RWPE2 (cell line): ENCODE results near the gene CD27.

Experiments
- ATAC-seq: fragments of 200-7000 bp; cut with Tn5 transposase; 3 replicates; pipeline ENCODE4 v1.9.1; 2021; ENCODE audit warnings: low read depth
- DNase-seq: peaks from one replicate; pipeline ENCODE4 v3.0.0-alpha.2; 2020; ENCODE audit warnings: low spot score
- H3K27ac ChIP-seq: fragments of 450-650 bp; 2 replicates; pipeline ENCODE4 v1.5.1; 2017; ENCODE audit warnings: mild to moderate bottlenecking; ENCODE audit not compliant: poor library complexity, severe bottlenecking
- H3K27me3 ChIP-seq: fragments of 250-450 bp; sonication (Bioruptor Pico); 2 replicates; pipeline ENCODE4 v1.5.1; 2021; ENCODE audit warnings: mild to moderate bottlenecking, moderate library complexity; ENCODE audit not compliant: insufficient read depth, poor library complexity, severe bottlenecking
- H3K36me3 ChIP-seq: fragments of 250-450 bp; sonication (Bioruptor Pico); 2 replicates; pipeline ENCODE4 v1.5.1; 2020; ENCODE audit warnings: low read depth, mild to moderate bottlenecking, moderate library complexity
- H3K4me1 ChIP-seq: fragments of 250-450 bp; sonication (Bioruptor Pico); 2 replicates; pipeline ENCODE4 v1.5.1; 2021; ENCODE audit warnings: mild to moderate bottlenecking, moderate library complexity; ENCODE audit not compliant: insufficient read depth, poor library complexity, severe bottlenecking
- H3K4me3 ChIP-seq: fragments of 250-450 bp; sonication (Bioruptor Pico); 2 replicates; pipeline ENCODE4 v1.5.1; 2021; ENCODE audit warnings: mild to moderate bottlenecking, moderate library complexity; ENCODE audit not compliant: severe bottlenecking
- H3K9me3 ChIP-seq: fragments of 250-450 bp; sonication (Bioruptor Pico); 2 replicates; pipeline ENCODE4 v1.5.1; 2021; ENCODE audit warnings: mild to moderate bottlenecking, moderate library complexity; ENCODE audit not compliant: severe bottlenecking
- TF ChIP-seq, protein P1 (sequence below): fragments of 450-650 bp; IDR thresholded peaks from one replicate; pipeline ENCODE4 v1.5.1; 2017; ENCODE audit warnings: mild to moderate bottlenecking, moderate library complexity; ENCODE audit not compliant: poor library complexity, severe bottlenecking

Gene CD27

DNA sequence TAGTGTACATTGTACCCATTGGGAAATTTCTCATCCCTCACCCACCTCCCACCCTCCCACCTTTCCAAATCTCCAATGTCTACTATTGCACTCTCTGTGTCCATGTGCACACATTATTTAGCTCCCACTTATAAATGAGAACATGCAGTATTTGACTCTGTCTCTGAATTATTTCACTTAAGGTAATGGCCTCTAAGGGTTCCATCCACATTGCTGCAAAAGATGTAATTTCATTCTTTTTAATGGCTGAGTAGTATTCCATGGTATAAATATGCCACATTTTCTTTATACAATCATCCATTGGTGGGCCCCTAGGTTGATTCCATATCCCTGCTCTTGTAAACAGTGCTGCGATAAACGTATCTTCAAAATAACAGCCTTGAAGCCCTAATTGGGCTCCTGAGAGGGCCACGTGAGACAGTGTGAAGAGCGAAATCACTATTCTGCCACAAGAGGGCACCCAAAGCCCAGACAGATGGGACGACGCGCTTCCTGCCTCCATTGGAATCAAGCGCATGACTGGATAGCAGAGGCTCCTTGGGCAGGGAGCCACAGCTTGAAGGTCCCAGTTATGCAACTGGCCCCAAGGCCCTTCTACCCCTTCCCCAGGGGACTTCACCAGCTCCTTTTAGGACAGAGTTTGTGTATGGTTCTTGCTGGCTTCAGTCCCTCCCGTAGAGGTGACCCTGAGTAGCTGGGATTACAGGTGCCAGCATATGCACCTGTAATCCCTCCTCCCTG lies 21.3 kb upstream of the CD27 start:
- H3K36me3 ChIP-seq, result no peaks in the 10 kb centered on the region
- H3K9me3 ChIP-seq, result no peaks in the 10 kb centered on the region
- no peaks in the 10 kb centered on the region for H3K4me1 ChIP-seq
- TF ChIP-seq, protein P1, sequence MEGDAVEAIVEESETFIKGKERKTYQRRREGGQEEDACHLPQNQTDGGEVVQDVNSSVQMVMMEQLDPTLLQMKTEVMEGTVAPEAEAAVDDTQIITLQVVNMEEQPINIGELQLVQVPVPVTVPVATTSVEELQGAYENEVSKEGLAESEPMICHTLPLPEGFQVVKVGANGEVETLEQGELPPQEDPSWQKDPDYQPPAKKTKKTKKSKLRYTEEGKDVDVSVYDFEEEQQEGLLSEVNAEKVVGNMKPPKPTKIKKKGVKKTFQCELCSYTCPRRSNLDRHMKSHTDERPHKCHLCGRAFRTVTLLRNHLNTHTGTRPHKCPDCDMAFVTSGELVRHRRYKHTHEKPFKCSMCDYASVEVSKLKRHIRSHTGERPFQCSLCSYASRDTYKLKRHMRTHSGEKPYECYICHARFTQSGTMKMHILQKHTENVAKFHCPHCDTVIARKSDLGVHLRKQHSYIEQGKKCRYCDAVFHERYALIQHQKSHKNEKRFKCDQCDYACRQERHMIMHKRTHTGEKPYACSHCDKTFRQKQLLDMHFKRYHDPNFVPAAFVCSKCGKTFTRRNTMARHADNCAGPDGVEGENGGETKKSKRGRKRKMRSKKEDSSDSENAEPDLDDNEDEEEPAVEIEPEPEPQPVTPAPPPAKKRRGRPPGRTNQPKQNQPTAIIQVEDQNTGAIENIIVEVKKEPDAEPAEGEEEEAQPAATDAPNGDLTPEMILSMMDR, result peak; percentile 94
- DNase-seq (no peak), ATAC-seq (peak; percentile 97)
- H3K27ac ChIP-seq, result no peak overlapping the region
- no peak overlapping the region for H3K4me3 ChIP-seq
- no peaks in the 10 kb centered on the region for H3K27me3 ChIP-seq

DNA sequence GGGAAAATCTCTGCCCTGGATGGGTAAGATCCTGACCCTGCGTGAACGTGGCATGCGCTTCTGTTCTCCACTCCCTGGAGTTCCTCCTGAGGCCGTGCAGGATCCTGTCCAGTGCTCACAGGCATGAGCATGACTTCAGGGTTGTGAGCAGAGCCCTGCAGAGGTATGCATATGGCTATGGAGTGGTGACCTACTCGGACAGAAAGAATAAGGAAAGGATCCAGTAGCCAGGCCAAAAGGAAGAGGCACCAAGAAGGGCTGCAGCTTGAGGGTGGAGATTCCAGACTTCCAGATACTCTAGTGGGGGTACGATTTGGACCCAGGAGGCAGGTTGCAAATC lies 20.8 kb upstream of the CD27 start:
- Histone ChIP-seq H3K4me1 (no peaks in the 10 kb centered on the region), H3K27me3 (no peaks in the 10 kb centered on the region), H3K4me3 (no peak overlapping the region), H3K9me3 (no peaks in the 10 kb centered on the region), H3K36me3 (no peaks in the 10 kb centered on the region), H3K27ac (no peak overlapping the region)
- ATAC-seq (peak; percentile 9; the same call in 1 of the 3 replicates), DNase-seq (no peak)
- TF ChIP-seq, protein P1, result no peak

DNA sequence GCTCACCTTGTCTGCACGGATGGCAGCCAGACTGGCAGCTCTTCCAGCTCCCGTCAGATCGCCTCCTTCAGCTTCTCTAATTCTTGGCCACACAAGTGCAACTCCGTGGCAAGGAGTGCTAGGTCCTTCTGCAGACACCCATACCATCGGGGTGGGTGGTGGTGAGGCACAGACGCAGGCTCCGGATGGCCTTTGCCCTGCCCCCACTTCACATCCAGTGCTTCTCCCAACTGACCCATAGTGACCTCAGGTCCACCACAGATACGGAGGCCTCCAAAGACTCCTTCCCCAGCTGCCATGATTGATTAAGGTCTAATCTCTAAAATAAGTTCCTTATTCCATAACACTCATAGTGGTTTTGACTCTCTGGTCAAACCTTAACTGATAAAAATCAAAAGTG lies 19.9 kb upstream of the CD27 start:
- no peak for DNase-seq
- no peaks in the 10 kb centered on the region for H3K4me1 ChIP-seq
- H3K4me3 ChIP-seq, result no peak overlapping the region
- H3K36me3 ChIP-seq, result no peaks in the 10 kb centered on the region
- TF ChIP-seq, protein P1, result no peak
- H3K27me3 ChIP-seq, result no peaks in the 10 kb centered on the region
- no peaks in the 10 kb centered on the region for H3K9me3 ChIP-seq
- no peak for ATAC-seq
- no peak overlapping the region for H3K27ac ChIP-seq

DNA sequence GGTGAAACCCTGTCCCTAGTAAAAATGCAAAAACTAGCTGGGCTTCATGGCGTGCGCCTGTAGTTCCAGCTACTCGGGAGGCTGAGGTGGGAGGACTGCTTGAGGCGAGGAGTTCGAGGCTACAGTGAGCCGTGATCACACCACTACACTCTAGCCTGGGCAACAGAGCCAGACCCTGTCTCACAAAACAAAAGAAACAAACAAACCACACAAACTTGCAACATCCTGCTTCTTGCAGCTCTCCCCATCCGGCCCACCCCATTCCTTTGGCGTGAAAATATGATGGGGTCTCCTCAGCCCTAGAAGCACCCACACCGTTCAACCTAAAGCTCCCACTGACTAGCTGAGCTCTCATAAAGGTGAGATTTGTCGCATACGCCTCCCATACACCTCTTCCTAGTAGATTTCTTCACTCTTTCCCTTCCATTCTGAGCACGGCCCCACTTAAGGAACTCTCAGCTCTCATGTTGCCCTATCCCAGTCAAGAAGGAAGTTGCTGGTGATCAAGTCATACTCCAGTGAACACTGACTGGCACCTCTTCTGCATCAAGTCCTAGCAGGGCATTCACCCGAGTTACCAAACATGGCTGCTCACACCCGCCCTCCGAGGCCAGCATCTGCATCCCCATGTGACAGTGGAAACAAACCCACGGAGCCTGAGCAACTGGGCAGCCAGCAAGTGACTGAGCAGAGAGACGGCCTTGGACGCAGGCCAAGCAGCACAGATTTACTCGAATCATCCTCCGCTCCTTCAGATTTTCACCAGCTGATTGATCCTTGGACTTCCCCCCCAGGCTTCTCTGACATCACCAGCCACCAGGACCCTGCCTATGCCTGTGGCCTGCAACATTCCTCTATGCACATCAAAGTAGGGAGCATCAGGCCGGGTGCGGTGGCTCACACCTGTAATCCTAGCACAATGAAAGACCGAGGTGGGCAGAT lies 18.9 kb upstream of the CD27 start:
- Histone ChIP-seq H3K4me3 (no peak overlapping the region), H3K27ac (no peak overlapping the region), H3K36me3 (no peaks in the 10 kb centered on the region), H3K27me3 (no peaks in the 10 kb centered on the region), H3K4me1 (peaks cover 9% of the 10 kb centered on the region), H3K9me3 (no peaks in the 10 kb centered on the region)
- DNase-seq (no peak), ATAC-seq (no peak)
- TF ChIP-seq, protein P1, result no peak
